ACC112 (cell line): ENCODE data around the gene CRYGN.

Experiments used
- H2AFZ ChIP-seq: fragments of 200-600 bp; sonication (generic); one replicate; pipeline ENCODE4 v1.6.0; 2017; ENCODE audit warnings: antibody characterized with exemption, low read length; ENCODE audit not compliant: unreplicated experiment
- H3K27ac ChIP-seq: fragments of 200-600 bp; sonication (generic); 2 replicates; pipeline ENCODE4 v1.5.1; 2014; ENCODE audit warnings: low read depth, mild to moderate bottlenecking, antibody characterized with exemption, low read length, moderate library complexity
- H3K27me3 ChIP-seq: fragments of 200-600 bp; sonication (generic); 2 replicates; pipeline ENCODE4 v1.6.1; 2014; ENCODE audit warnings: mild to moderate bottlenecking, antibody characterized with exemption, low read length, moderate library complexity, mixed read lengths; ENCODE audit not compliant: insufficient read depth
- H3K36me3 ChIP-seq: fragments of 200-600 bp; sonication (generic); 2 replicates; pipeline ENCODE4 v1.6.1; 2016; ENCODE audit warnings: mild to moderate bottlenecking, antibody characterized with exemption, low read length, moderate library complexity, mixed read lengths; ENCODE audit not compliant: insufficient read depth
- H3K4me1 ChIP-seq: fragments of 200-600 bp; sonication (generic); one replicate; pipeline ENCODE4 v1.6.1; 2016; ENCODE audit warnings: low read length, mixed read lengths; ENCODE audit not compliant: insufficient read depth, unreplicated experiment, control insufficient read depth
- H3K4me3 ChIP-seq: fragments of 200-600 bp; sonication (generic); 2 replicates; pipeline ENCODE4 v1.5.1; 2014; ENCODE audit warnings: mild to moderate bottlenecking, low read depth, low read length
- H3K79me2 ChIP-seq: fragments of 200-600 bp; sonication (generic); one replicate; pipeline ENCODE4 v1.6.0; 2016; ENCODE audit warnings: low read length; ENCODE audit not compliant: control insufficient read depth, unreplicated experiment, insufficient read depth

Gene CRYGN

GRCh38 chr7:151381098-151381347, 58.9 kb downstream of the CRYGN start:
- Histone ChIP-seq H3K4me1 (no peaks in the 10 kb centered on the region), H3K36me3 (0 out of 2 replicates have a peak, but pooled peaks cover 4% of the 10 kb centered on the region), H2AFZ (no peak overlapping the region), H3K4me3 (no peak overlapping the region), H3K27me3 (peaks cover 28% of the 10 kb centered on the region), H3K79me2 (no peaks in the 10 kb centered on the region), H3K27ac (no peak overlapping the region)

GRCh38 chr7:151380199-151381097, 59.5 kb downstream of the CRYGN start:
- Histone ChIP-seq H3K27ac (no peak overlapping the region), H3K4me3 (no peak overlapping the region), H3K27me3 (peaks cover 28% of the 10 kb centered on the region), H2AFZ (no peak overlapping the region), H3K36me3 (0 out of 2 replicates have a peak, but pooled peaks cover 4% of the 10 kb centered on the region), H3K79me2 (no peaks in the 10 kb centered on the region), H3K4me1 (no peaks in the 10 kb centered on the region)

- H3K4me3 ChIP-seq, result no peak overlapping the region
- no peak overlapping the region for H3K27ac ChIP-seq
- H3K36me3 ChIP-seq, result 0 out of 2 replicates have a peak, but pooled peaks cover 4% of the 10 kb centered on the region
- no peak overlapping the region for H2AFZ ChIP-seq
- H3K79me2 ChIP-seq, result no peaks in the 10 kb centered on the region
- H3K4me1 ChIP-seq, result no peaks in the 10 kb centered on the region
- H3K27me3 ChIP-seq, result peaks cover 27% of the 10 kb centered on the region
Measured at GRCh38 chr7:151379534-151380198, 60.3 kb downstream of the CRYGN start.

GRCh38 chr7:151379193-151379520, 60.8 kb downstream of the CRYGN start:
- Histone ChIP-seq H3K4me3 (no peak overlapping the region), H3K27ac (no peak overlapping the region), H3K4me1 (no peaks in the 10 kb centered on the region), H3K27me3 (peaks cover 22% of the 10 kb centered on the region), H2AFZ (no peak overlapping the region), H3K36me3 (0 out of 2 replicates have a peak, but pooled peaks cover 4% of the 10 kb centered on the region), H3K79me2 (no peaks in the 10 kb centered on the region)
